Right atrium auricular region (tissue), 2 donors: Measurements from ENCODE around the gene CMC4. TPM values are rescaled to one million over a fixed set of nuclear protein-coding genes. Genes with fewer than 3 reads are reported as not detected.

Experiments used
- DNase-seq: peaks from one replicate; pipeline ENCODE4 v3.0.0-alpha.2; 2019; ENCODE audit warnings: low spot score
- H3K27ac ChIP-seq, 2 donors: fragments of 200-600 bp; sonication (generic); 1 replicate in 1 of 2; 2 replicates in 1 of 2; pipeline ENCODE4 v1.5.1; 2016 to 2019
- H3K27me3 ChIP-seq, 2 donors: fragments of 200-600 bp; sonication (generic); one replicate each; pipeline versions ENCODE4 v1.5.1 to v1.6.0; 2017 to 2019
- H3K36me3 ChIP-seq: fragments of 200-600 bp; sonication (generic); one replicate; pipeline ENCODE4 v1.5.1; 2016
- H3K4me1 ChIP-seq, 2 donors: fragments of 200-600 bp; sonication (generic); one replicate each; pipeline versions ENCODE4 v1.5.1 to v1.6.0; 2017 to 2019
- H3K4me3 ChIP-seq, 2 donors: fragments of 200-600 bp; sonication (generic); 1 replicate in 1 of 2; 2 replicates in 1 of 2; pipeline ENCODE4 v1.5.1; 2017 to 2019; ENCODE audit warnings: mild to moderate bottlenecking in 1 of 2, moderate library complexity in 1 of 2
- H3K9me3 ChIP-seq, 2 donors: fragments of 200-600 bp; sonication (generic); one replicate each; pipeline ENCODE4 v1.5.1; 2019
- total RNA-seq, 2 donors: library from RNA; depleted of rRNA; stranded (reverse); fragments of >200 nt; gene quantifications; one replicate each; pipeline ENCODE4 v1.1.0, GENCODE V29; 2016
- TF ChIP-seq, protein P1 (sequence below), 2 donors: fragments of 200-600 bp; sonication (generic); IDR thresholded peaks; one replicate each; pipeline ENCODE4 v1.5.1; 2019; ENCODE audit warnings: antibody characterized with exemption in 2 of 2

The CMC4 gene
- total RNA-seq, 2 donors from 2014 or later: 39.9 to 58.3 TPM

DNA sequence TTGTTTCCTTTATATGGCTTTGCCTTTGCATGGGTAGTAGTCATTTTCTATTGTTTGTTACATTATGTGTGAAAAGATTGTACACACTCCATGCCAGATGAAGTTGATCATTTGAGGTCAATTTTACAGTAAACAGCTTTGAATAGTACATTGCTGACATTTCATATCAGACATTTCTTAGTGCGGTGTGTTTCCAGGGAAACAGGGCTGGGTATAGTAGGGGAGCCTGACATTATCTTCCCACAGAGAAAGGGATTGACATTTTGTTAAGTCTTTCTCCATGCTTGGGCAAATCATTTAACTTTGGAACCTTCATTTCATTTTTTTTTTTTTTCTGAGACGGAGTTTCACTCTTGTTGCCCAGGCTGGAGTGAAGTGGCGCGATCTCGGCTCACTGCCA lies 39.3 kb downstream of the CMC4 start:
- H3K9me3 ChIP-seq: peaks cover 0 to 13% of the 10 kb centered on the region in 2 donors
- no peaks in the 10 kb centered on the region for H3K27me3 ChIP-seq
- TF ChIP-seq, protein P1, sequence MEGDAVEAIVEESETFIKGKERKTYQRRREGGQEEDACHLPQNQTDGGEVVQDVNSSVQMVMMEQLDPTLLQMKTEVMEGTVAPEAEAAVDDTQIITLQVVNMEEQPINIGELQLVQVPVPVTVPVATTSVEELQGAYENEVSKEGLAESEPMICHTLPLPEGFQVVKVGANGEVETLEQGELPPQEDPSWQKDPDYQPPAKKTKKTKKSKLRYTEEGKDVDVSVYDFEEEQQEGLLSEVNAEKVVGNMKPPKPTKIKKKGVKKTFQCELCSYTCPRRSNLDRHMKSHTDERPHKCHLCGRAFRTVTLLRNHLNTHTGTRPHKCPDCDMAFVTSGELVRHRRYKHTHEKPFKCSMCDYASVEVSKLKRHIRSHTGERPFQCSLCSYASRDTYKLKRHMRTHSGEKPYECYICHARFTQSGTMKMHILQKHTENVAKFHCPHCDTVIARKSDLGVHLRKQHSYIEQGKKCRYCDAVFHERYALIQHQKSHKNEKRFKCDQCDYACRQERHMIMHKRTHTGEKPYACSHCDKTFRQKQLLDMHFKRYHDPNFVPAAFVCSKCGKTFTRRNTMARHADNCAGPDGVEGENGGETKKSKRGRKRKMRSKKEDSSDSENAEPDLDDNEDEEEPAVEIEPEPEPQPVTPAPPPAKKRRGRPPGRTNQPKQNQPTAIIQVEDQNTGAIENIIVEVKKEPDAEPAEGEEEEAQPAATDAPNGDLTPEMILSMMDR (IDR thresholded peaks at IDR 0.05): no peak
- H3K36me3 ChIP-seq: peaks cover 19% of the 10 kb centered on the region
- no peak overlapping the region for H3K4me3 ChIP-seq
- no peak for DNase-seq
- no peak overlapping the region for H3K27ac ChIP-seq
- H3K4me1 ChIP-seq: peaks cover 0 to 5% of the 10 kb centered on the region in 2 donors

DNA sequence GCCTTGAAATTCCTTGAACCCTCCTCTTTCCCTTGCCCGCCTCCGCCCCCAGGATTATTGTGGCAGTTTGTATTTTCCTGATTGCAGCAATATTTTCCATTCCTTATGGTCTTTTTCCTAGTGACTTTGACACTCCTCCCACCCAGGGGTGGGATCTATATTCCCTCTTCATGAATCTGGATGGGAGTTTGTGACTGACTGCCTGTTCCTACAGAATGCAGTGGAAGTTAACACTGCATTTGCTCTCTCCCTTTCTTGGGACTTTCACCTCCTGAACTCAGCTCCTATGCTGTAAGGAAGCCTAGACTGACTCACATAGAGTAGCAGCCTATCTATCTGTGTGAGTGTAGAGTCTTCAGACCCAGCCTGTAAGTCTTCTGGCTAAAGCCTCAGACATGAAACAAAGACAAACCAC lies 42.1 kb downstream of the CMC4 start:
- TF ChIP-seq, protein P1 (IDR thresholded peaks at IDR 0.05): no peak
- Histone ChIP-seq H3K27me3 (no peaks in the 10 kb centered on the region), H3K36me3 (peaks cover 5% of the 10 kb centered on the region), H3K4me3 (peak overlapping the region in 1 of 2 donors; percentile 9), H3K4me1 (peaks cover 0 to 5% of the 10 kb centered on the region in 2 donors), H3K27ac (peak overlapping the region; percentile 94 to 96), H3K9me3 (no peaks in the 10 kb centered on the region)
- DNase-seq: no peak

DNA sequence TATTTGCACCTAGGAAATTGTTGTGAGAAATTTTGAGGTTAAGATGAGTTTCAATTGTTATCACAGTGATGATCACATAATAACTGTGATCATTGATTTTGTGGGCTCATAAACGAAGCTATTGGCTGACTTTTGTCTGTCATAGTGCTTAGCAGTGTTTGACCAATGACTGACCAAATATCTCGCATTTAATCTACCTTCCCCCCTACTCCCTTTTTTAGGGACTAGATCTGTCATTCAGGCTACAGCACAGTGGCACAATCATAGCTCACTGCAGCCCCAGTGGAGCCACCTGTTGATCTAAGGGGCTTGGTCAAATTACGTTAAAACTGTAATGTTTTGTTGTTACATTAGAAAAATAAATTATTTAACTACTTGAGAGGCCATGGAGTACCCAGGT lies 42.8 kb downstream of the CMC4 start:
- H3K27ac ChIP-seq: peak overlapping the region; percentile 94 to 96
- no peak for DNase-seq
- no peaks in the 10 kb centered on the region for H3K9me3 ChIP-seq
- TF ChIP-seq, protein P1 (IDR thresholded peaks at IDR 0.05): no peak
- peaks cover 0 to 5% of the 10 kb centered on the region in 2 donors for H3K4me1 ChIP-seq
- peak overlapping the region; percentile 50 to 56 for H3K4me3 ChIP-seq
- no peaks in the 10 kb centered on the region for H3K27me3 ChIP-seq
- H3K36me3 ChIP-seq: no peaks in the 10 kb centered on the region

DNA sequence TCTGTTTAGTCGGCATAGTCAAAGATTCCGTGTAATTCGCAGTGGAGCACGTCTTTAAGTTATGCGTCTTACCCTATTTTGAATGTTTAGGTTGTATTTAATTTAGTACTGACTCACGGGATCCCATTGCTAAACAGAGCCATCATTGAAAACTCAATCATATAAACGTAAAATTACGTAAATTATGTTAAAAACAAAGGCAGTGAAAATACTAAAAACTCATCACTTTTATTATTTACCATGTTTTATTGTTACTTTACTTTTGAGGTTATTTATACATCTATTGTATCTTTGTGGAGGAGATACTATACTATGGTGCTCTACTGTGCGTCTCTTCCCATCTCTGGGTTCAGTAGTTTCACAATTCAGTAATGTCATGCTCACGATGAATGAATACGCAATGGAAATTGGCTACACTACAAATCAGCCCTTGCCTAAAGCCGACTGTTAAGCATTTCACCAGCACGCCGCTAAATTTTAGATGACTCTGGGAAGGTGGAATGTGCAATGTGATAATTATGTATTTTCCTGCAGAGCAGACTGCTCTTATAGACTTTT lies 43.3 kb downstream of the CMC4 start:
- Histone ChIP-seq H3K9me3 (no peaks in the 10 kb centered on the region), H3K36me3 (no peaks in the 10 kb centered on the region), H3K27ac (peak overlapping the region; percentile 94 to 96), H3K4me1 (peaks cover 0 to 5% of the 10 kb centered on the region in 2 donors), H3K4me3 (peak overlapping the region; percentile 50 to 56), H3K27me3 (no peaks in the 10 kb centered on the region)
- TF ChIP-seq, protein P1 (IDR thresholded peaks at IDR 0.05): no peak
- no peak for DNase-seq

DNA sequence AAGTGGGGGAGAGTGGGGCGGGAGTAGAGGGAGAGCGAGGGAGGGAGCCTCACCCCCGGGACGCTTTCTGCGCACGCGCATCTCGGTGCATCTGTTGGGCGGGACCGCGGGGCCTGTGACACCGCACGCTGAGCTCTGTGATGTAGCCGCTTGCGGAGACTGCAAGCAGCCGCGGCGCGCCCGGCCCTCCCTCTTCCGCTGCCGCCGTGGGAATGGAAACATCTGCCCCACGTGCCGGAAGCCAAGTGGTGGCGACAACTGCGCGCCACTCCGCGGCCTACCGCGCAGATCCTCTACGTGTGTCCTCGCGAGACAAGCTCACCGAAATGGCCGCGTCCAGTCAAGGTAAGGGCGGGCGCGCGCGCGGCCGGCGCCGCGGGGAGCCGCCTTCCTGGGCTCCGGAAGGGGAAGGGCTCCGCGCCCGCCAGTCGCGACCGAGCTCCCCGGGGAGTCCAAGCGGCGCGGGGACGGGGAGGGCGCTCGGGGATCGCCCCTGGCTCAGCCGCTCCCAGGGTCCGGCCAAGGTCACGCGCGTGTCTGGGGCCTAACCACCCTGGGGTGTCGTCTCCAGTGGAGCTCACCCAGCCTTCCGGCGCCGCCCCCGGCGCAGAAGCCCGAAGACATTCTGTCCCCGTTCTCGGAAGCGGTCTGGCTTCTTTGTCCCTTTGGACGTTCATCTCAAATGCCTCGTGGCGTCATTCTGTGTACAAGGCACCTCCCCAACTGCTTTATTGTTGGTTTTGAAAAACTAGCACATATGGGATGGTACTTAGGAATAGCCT lies 44.0 kb downstream of the CMC4 start, which contains the start of gene FUNDC2:
FUNDC2 (plus strand) TSS at position 118 of the 782 bp plus-strand sequence; CDS start at position 213, 95 bp downstream.
- Histone ChIP-seq H3K9me3 (no peaks in the 10 kb centered on the region), H3K27me3 (no peaks in the 10 kb centered on the region), H3K4me3 (peak within 1 kb of the TSS; percentile 50 to 56), H3K4me1 (peaks cover 0 to 5% of the 10 kb centered on the region in 2 donors), H3K36me3 (no peaks in the 10 kb centered on the region), H3K27ac (peak within 1 kb of the TSS; percentile 94 to 96)
- peak; percentile 95 for DNase-seq
- TF ChIP-seq, protein P1 (IDR thresholded peaks at IDR 0.05): no peak
